Activated CD8-positive, alpha-beta memory T cell treated with anti-CD3 and anti-CD28 coated beads, Interleukin-2, amount 50 U/mL, for 24 hours (primary cell): ENCODE measurements around the gene TAGLN3.

ENCODE experiments used
- DNase-seq: peaks from one replicate; pipeline ENCODE4 v3.0.0-alpha.2; 2020; ENCODE audit errors: extremely low read depth

TAGLN3 gene

GRCh38 chr3:111978583-111979433 is 19.9 kb upstream of the TAGLN3 start, which contains the start of gene ABHD10:
ABHD10 (plus strand) TSS chr3:111979026; CDS start chr3:111979062, 36 bp downstream.
- peak; percentile 96 for DNase-seq

- no peak for DNase-seq
Measured at GRCh38 chr3:111979434-111980038, 19.2 kb upstream of the TAGLN3 start.

GRCh38 chr3:111980716-111981456 is 17.8 kb upstream of the TAGLN3 start:
- DNase-seq, result no peak

- no peak for DNase-seq
Measured at GRCh38 chr3:111981457-111981763, 17.3 kb upstream of the TAGLN3 start.

- DNase-seq, result no peak
Measured at GRCh38 chr3:111984636-111985298, 14.0 kb upstream of the TAGLN3 start.

GRCh38 chr3:111986800-111987199 is 11.9 kb upstream of the TAGLN3 start:
- no peak for DNase-seq

- no peak for DNase-seq
Measured at GRCh38 chr3:111989061-111989678, 9.6 kb upstream of the TAGLN3 start.

- no peak for DNase-seq
Measured at GRCh38 chr3:111993038-111993437, 5.7 kb upstream of the TAGLN3 start.

GRCh38 chr3:111999484-112000324 is 982 bp downstream of the TAGLN3 start:
- DNase-seq, result no peak

- DNase-seq, result no peak
Measured at GRCh38 chr3:112000367-112000771, 1.6 kb downstream of the TAGLN3 start.

GRCh38 chr3:112000966-112001365 is 2.2 kb downstream of the TAGLN3 start:
- DNase-seq, result no peak

- no peak for DNase-seq
Measured at GRCh38 chr3:112001526-112001925, 2.8 kb downstream of the TAGLN3 start.

GRCh38 chr3:112002096-112002971 is 3.6 kb downstream of the TAGLN3 start:
- no peak for DNase-seq

- no peak for DNase-seq
Measured at GRCh38 chr3:112003321-112004080, 4.8 kb downstream of the TAGLN3 start.

- DNase-seq, result no peak
Measured at GRCh38 chr3:112004187-112004586, 5.5 kb downstream of the TAGLN3 start.

- no peak for DNase-seq
Measured at GRCh38 chr3:112004669-112005068, 5.9 kb downstream of the TAGLN3 start.

- DNase-seq, result no peak
Measured at GRCh38 chr3:112005091-112005672, 6.5 kb downstream of the TAGLN3 start.

- DNase-seq, result no peak
Measured at GRCh38 chr3:112007633-112008032, 8.9 kb downstream of the TAGLN3 start.

GRCh38 chr3:112009670-112010069 is 10.9 kb downstream of the TAGLN3 start:
- DNase-seq, result no peak
